Subcutaneous adipose tissue (tissue), 4 donors: ENCODE measurements around the gene ITSN1. TPM values are rescaled to one million over a fixed set of nuclear protein-coding genes. Genes with fewer than 3 reads are reported as not detected.

ENCODE experiments used
- total RNA-seq, 4 donors: library from RNA; depleted of rRNA; stranded (reverse); fragments of >200 nt; gene quantifications; one replicate each; pipeline ENCODE4 v1.1.0, GENCODE V29; 2016
- TF ChIP-seq, protein P1 (sequence below): fragments of 450-650 bp; IDR thresholded peaks from one replicate; pipeline ENCODE4 v1.5.1; 2016; ENCODE audit warnings: low read depth, mild to moderate bottlenecking, control low read depth, antibody characterized with exemption, moderate library complexity

The ITSN1 gene
- total RNA-seq, 4 donors from 2014 or later, result 110 to 241 (median 116) TPM

- TF ChIP-seq, protein P1, sequence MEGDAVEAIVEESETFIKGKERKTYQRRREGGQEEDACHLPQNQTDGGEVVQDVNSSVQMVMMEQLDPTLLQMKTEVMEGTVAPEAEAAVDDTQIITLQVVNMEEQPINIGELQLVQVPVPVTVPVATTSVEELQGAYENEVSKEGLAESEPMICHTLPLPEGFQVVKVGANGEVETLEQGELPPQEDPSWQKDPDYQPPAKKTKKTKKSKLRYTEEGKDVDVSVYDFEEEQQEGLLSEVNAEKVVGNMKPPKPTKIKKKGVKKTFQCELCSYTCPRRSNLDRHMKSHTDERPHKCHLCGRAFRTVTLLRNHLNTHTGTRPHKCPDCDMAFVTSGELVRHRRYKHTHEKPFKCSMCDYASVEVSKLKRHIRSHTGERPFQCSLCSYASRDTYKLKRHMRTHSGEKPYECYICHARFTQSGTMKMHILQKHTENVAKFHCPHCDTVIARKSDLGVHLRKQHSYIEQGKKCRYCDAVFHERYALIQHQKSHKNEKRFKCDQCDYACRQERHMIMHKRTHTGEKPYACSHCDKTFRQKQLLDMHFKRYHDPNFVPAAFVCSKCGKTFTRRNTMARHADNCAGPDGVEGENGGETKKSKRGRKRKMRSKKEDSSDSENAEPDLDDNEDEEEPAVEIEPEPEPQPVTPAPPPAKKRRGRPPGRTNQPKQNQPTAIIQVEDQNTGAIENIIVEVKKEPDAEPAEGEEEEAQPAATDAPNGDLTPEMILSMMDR, result no peak
Observed at GRCh38 chr21:33846141-33846540, 203.8 kb downstream of the ITSN1 start.

DNA sequence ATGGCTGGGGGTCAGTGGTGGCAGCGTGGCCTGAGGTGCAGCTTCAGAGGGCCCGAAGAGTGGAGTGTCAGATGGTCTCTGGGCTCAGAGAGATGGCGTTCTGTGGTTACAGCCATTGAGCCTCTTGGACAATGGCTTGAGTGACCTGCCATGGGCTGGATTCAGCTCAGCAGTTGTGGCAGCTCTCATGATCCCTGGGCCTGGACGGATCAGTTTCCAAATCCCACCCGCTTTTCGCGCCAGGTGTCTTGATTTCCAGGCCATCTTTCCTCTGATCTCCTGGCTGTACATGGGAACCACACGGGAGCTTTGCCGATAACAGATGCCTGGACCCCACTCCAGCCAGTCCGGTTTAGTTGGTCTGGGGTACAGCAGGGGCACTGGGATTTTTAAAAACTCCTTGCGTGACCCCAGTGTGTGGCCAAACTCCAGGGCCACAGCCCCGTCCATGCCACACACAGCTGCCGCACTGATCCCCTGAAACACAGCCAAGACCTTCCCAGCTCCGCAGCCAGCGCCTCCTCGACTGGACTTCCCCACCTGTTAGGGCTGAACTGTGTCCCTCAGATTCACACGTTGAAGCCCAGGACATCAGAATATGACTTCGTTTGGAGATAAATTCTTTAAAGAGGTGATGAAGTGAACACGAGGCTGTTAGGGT, 205.4 kb downstream of the ITSN1 start:
- TF ChIP-seq, protein P1, result no peak

DNA sequence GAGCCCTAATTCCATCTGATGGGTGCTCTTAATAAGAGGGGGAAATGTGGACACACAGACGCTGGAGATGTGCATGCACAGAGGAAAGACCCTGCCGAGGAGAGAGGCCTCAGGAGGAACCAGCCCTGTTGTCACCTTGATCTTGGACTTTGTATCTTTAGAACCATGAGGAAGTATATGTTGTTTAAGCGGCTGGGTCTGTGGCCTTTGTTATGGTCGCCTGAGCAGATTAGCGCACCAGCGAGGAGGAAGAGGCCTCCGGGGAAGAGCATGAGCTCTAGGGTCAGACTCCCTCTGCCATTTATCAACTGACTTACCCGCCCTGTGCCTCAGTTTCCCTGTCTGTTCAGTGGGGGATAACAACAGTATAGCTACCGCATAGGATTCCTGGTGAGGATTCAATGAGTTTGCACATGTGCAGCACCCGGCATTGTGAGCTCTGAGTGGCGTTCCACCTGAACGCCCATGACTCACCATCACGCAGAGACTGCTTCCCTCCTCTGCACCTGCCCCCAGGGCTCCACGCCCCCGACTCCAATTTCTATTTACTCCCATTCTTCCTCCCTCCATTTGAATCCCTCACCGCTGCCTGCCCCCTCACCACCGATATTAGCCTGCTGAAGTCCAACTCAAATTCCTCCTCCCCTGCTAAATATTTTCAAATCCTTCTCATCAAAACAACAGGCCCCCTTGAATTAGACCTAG, 206.1 kb downstream of the ITSN1 start:
- TF ChIP-seq, protein P1, result no peak

DNA sequence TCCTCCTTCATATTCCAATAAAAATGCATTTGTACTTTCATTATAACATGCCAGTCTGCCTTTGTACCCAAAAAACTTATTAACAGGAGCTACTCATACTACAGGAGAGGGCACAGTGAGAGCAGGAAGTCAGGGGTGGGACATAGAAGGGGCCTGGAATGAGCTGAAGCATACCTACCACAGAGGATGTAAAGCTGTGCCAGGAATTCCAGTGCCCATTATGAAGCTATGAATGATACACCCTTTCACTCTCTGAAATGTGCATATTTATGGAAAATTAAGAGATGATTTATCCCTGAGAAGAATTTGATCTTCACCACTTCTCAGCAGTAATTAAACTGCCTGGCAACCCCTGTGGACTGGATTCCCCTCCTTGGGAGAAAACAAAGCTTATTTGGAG, 207.5 kb downstream of the ITSN1 start:
- TF ChIP-seq, protein P1, result no peak

- TF ChIP-seq, protein P1, result no peak
Observed at GRCh38 chr21:33850401-33850800, 208.1 kb downstream of the ITSN1 start.

GRCh38 chr21:33850985-33851384, 208.7 kb downstream of the ITSN1 start:
- TF ChIP-seq, protein P1, result no peak

DNA sequence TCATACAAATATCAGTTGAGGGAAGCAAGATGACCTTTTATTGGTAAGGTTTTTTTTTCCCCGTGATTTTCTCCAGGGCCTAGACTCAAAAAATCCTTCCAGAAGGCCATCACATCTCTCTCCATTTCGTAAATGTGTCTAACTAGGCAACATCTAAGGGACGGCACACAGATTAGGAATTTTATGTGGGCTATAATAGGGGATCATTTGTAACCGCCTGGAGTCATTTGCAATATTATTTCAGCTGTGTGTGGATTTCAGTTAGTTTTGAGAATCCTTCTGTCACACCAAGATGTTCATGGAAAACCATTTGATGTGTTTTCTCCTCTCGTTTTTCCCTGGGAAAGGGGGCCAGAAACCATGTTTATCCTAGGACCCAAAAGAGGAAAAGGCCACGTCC, 210.2 kb downstream of the ITSN1 start:
- TF ChIP-seq, protein P1, result no peak
